ENCODE results near the gene ANO4.

GRCh38 chr12:100954118-100954517 is 159.5 kb downstream of the ANO4 start:
- TF ChIP-seq POLR2AphosphoS5 (IDR thresholded peaks at IDR 0.05; ENCODE audit: low read depth, low read length) (no peak), CTCF (IDR thresholded peaks at IDR 0.05; ENCODE audit: control extremely low read depth in 1 of 3, insufficient read depth in 1 of 3, low read depth in 1 of 3, low read length in 3 of 3) (no peak), POLR2A (IDR thresholded peaks at IDR 0.05; ENCODE audit: control extremely low read depth in 1 of 2, low read depth in 2 of 2, low read length in 2 of 2) (no peak), RAD21 (IDR thresholded peaks at IDR 0.05 in 1 of 2, conservative IDR thresholded peaks at IDR 0.05 in 1 of 2; ENCODE audit: low read depth in 2 of 2, low read length in 2 of 2) (no peak), SRF (IDR thresholded peaks at IDR 0.05; ENCODE audit: low read depth, low read length) (no peak), ATF3 (IDR thresholded peaks at IDR 0.05; ENCODE audit: insufficient read depth, low read depth, low read length) (no peak), FOSL1 (IDR thresholded peaks at IDR 0.05; ENCODE audit: insufficient read depth, low read depth, low read length) (no peak), PHF8 (conservative IDR thresholded peaks at IDR 0.05; ENCODE audit: low read depth, low read length) (no peak), EZH2 (IDR thresholded peaks at IDR 0.05; ENCODE audit: low read depth, low read length, severe bottlenecking) (no peak), BACH1 (IDR thresholded peaks at IDR 0.05; ENCODE audit: low read length) (no peak), RNF2 (IDR thresholded peaks at IDR 0.05; ENCODE audit: borderline replicate concordance, low read depth, low read length, missing control alignments, poor library complexity, severe bottlenecking) (no peak), KDM1A (IDR thresholded peaks at IDR 0.05; ENCODE audit: borderline replicate concordance, low read length) (no peak), EGR1 (IDR thresholded peaks at IDR 0.05; ENCODE audit: borderline replicate concordance, low read depth, low read length) (no peak), CBX5 (IDR thresholded peaks at IDR 0.05; ENCODE audit: low read depth, low read length) (no peak)
